GM12872 (cell line): ENCODE data around the gene ZNF253.

Experiments used
- TF ChIP-seq, protein P1 (sequence below): IDR thresholded peaks from 3 replicates; pipeline ENCODE4 v1.5.1; 2011; ENCODE audit warnings: low read depth, mild to moderate bottlenecking, low read length, moderate library complexity; ENCODE audit not compliant: insufficient read depth

Gene ZNF253

DNA sequence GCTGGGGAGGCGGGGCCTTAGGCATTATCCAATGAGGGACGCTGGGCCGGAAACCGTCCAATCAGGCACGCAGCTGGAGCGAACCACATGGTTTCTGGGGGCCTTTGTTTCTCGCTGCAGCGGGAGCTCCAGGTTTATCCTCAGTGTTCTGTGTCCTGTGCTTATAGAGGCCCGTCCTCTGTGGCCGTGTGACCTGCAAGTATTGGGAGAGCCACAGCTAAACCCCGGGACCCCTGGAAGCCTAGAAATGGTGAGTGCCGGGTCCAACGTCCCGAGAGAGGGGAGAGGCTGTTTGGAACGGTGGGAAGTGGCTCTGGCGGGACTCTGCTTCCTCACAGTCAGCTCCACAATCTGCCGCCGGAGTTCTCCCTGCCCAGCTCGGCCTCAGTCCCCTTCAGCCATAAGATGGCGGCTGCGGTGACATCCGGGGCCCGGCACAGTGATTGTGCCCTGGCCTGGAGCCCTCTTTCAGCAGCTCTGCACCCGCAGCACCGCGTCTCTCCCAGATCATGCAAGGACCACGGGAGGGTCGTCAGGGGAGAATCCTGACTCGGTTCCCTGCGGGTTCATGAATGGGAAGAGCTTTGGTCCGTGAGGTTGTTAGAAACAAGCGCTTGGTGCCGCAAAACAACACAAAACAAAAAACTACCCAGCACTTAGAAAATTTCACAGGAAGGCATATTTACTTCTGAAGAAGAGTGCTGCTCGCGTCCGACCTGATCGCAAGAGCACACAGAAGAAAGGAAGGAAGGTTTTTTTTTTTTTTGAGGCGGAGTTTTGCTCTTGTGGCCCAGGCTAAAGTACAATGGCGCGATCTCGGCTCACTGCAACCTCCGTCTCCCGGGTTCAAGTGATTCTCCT is at the start of gene ZNF253:
TSS of gene ZNF253 (plus strand) at position 133 of the 861 bp plus-strand sequence. CDS start at position 248, 115 bp downstream.
- TF ChIP-seq, protein P1, sequence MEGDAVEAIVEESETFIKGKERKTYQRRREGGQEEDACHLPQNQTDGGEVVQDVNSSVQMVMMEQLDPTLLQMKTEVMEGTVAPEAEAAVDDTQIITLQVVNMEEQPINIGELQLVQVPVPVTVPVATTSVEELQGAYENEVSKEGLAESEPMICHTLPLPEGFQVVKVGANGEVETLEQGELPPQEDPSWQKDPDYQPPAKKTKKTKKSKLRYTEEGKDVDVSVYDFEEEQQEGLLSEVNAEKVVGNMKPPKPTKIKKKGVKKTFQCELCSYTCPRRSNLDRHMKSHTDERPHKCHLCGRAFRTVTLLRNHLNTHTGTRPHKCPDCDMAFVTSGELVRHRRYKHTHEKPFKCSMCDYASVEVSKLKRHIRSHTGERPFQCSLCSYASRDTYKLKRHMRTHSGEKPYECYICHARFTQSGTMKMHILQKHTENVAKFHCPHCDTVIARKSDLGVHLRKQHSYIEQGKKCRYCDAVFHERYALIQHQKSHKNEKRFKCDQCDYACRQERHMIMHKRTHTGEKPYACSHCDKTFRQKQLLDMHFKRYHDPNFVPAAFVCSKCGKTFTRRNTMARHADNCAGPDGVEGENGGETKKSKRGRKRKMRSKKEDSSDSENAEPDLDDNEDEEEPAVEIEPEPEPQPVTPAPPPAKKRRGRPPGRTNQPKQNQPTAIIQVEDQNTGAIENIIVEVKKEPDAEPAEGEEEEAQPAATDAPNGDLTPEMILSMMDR = no peak

DNA sequence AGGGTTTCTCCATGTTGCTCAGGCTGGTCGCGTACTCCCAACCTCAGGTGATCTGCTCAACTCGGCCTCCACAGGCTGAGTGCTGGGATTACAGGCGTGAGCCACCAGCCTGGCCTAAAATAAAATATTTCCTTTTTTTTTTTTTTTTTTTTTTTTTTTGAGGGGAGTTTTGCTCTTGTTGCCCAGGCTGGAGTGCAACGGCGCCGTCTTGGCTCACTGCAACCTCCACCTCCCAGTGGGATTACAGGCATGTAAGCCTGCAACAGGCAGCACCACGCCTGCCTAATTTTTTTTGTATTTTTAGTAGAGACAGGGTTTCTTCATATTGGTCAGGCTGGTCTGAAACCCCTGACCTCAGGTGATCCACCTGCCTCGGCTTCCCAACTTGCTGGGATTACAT is 49.0 kb upstream of the ZNF253 start:
- TF ChIP-seq, protein P1 = no peak

DNA sequence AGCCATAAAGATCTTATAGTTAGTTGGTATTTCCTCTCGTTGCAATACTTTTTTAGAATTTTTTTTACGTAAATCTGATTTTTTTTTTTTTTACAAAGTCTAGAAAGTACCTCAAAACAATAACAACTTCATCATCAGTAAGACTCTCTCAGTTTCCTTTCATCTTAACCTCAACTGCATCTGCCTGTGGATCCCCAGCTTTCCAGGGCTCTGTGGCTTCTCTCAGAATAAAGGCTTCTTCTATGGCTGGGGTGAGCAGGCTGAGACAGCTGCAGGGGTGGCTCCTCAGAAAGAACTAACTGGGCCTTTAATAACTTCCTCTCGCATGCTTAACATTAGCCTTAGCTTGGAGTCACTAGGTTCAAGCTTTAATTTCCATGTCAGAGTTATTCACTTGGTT is 48.3 kb upstream of the ZNF253 start:
- TF ChIP-seq, protein P1 = no peak

DNA sequence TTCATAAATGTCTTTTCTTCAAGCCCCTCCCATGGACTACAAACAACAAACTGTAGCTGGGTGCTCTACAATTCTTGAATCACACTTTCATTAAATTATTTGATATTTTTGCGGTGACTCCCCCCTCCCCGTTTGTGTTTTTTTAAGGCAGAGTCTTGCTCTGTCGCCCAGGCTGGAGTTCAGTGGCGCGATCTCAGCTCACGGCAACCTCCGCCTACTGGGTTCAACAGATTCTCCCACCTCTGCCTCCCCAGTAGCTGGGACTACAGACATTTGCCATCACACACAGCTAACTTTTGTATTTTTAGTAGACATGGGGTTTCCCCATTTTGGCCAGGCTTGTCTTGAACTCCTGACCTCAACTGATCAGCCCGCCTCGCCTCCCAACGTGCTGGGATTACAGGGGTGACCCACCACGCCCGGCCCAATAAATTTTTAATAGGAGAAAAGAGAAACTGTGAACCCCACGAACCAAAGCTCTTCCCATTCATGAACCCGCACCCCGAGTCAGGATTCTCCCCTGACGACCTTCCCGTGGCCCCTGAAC is 44.8 kb upstream of the ZNF253 start:
- TF ChIP-seq, protein P1 = no peak

DNA sequence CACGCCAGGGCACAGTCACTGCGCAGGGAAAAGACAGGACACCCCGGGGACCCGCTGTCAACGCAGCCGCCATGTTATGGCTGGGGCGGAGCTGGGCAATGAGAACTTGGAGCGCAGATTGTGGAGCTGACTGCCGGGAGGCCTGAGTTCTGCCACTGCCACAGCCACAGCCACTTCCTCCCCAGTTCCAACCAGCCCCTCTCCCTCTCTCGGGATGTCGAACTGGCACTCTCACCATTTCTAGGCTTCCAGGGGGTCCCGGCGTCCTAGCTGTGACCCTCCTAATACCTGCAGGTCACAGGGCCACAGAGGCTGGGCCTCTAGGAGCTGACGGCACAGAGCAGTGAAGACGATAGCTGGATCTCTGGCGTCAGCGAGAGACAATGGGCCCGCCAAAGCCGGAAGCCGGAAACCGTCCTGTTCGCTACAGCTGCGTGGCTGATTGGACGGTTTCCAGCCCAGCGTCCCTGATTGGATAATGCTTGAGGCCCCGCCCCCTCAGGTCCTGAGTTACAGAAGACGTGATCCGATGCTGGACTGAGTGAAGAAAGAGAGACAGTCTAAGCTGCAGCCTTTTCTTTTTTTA is 44.2 kb upstream of the ZNF253 start, which contains the start of gene ZNF506:
TSS of gene ZNF506 (minus strand) at position 385 of the 586 bp plus-strand sequence. CDS start at position 238, 147 bp downstream.
- TF ChIP-seq, protein P1 = no peak

DNA sequence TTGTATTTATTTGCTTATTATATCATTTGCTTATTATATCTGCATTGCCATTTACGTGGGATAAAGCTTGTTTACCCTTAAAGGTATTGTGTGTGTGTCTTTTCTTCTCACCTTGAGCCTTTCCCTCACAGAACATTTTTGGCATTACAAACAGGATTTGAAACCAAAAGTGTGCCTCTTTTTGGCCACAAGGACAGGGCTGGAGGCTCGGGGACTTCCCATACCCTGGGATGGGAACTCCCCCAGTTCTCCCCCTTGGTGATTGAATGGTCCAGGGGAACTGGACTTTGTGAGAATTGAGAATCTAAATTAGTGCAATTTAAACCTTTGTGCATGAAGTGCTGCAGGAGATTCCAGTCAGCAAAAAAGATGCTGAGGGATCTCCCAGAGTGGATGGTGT is 41.8 kb upstream of the ZNF253 start:
- TF ChIP-seq, protein P1 = no peak

DNA sequence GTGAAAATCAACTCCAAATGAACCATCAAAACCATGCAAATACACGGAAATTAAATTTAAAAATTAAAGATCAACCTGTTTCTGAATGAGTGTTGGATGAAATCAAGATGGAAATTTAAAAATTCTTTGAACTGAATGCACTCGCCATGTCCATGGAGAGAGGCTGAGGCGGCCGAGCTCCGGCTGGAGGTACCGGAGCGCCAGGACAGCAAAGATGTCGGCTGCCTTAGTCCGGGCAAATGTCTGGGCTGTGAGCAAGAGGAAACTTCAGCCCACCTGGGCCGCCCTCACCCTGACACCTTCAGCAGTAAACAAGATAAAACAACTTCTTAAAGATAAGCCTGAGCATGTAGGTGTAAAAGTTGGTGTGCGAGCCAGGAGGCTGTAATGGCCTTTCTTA is 38.8 kb upstream of the ZNF253 start:
- TF ChIP-seq, protein P1 = no peak
